Measurements from ENCODE around the gene SYNGR3.

DNA sequence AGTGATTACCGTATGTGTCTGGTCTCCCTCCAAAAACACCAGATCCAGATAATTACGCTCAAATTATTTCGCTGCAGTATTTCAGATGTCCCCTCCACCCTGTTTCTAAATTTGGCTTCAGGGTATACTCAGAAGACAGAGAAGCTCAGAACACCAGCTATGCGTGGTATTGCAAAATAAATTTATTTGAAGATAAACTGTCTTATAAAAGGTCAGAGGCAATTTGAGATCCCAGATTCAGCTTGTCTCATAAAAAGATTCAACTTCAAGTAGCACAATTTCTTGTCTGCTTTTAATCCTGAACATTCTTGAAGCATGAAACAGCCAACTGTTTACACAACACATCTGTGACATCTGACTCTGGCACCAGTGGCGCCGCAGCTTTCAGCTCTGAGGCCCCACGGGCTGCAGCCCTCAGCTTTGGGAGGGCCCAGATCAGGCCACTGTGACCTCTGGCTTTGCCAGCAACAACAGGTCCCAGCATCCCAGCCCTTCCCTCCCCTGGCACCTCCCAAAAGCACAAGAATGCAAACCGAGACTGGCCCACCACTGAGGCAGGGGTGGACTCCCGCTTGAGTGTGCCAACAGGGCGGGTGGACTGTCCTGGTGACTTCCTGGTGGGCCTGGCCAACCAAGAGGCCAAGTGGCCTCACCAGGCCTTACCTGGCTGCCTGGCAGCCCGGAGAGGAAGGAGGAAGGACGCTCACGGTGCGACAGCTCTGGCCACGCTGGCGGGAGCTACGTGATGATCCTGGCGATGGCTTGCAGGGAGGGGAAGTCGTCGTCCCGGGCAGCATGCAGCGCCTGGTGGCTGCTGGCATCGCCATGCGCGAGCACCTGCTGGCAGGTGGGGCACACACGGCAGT, 8.0 kb downstream of the SYNGR3 start:
- TF ChIP-seq POLR2AphosphoS5 (IDR thresholded peaks at IDR 0.05; ENCODE audit: low read depth, low read length): no peak
- TF ChIP-seq SIN3A (IDR thresholded peaks at IDR 0.05; ENCODE audit: borderline replicate concordance, insufficient read depth, low read length): no peak

All from PFSK-1 (cell line).